RWPE2 (cell line): Measurements from ENCODE around the gene EFCAB5.
"Not testable (repeated sequence)": the region's sequence is repeated elsewhere in the genome, so short reads cannot be mapped to it uniquely, and the experiment has no call there.

Source experiments
- ATAC-seq: fragments of 200-7000 bp; cut with Tn5 transposase; 3 replicates; pipeline ENCODE4 v1.9.1; 2021; ENCODE audit warnings: low read depth
- DNase-seq: peaks from one replicate; pipeline ENCODE4 v3.0.0-alpha.2; 2020; ENCODE audit warnings: low spot score
- H3K27ac ChIP-seq: fragments of 450-650 bp; 2 replicates; pipeline ENCODE4 v1.5.1; 2017; ENCODE audit warnings: mild to moderate bottlenecking; ENCODE audit not compliant: poor library complexity, severe bottlenecking
- H3K27me3 ChIP-seq: fragments of 250-450 bp; sonication (Bioruptor Pico); 2 replicates; pipeline ENCODE4 v1.5.1; 2021; ENCODE audit warnings: mild to moderate bottlenecking, moderate library complexity; ENCODE audit not compliant: insufficient read depth, poor library complexity, severe bottlenecking
- H3K36me3 ChIP-seq: fragments of 250-450 bp; sonication (Bioruptor Pico); 2 replicates; pipeline ENCODE4 v1.5.1; 2020; ENCODE audit warnings: low read depth, mild to moderate bottlenecking, moderate library complexity
- H3K4me1 ChIP-seq: fragments of 250-450 bp; sonication (Bioruptor Pico); 2 replicates; pipeline ENCODE4 v1.5.1; 2021; ENCODE audit warnings: mild to moderate bottlenecking, moderate library complexity; ENCODE audit not compliant: insufficient read depth, poor library complexity, severe bottlenecking
- H3K4me3 ChIP-seq: fragments of 250-450 bp; sonication (Bioruptor Pico); 2 replicates; pipeline ENCODE4 v1.5.1; 2021; ENCODE audit warnings: mild to moderate bottlenecking, moderate library complexity; ENCODE audit not compliant: severe bottlenecking
- H3K9me3 ChIP-seq: fragments of 250-450 bp; sonication (Bioruptor Pico); 2 replicates; pipeline ENCODE4 v1.5.1; 2021; ENCODE audit warnings: mild to moderate bottlenecking, moderate library complexity; ENCODE audit not compliant: severe bottlenecking
- CTCF ChIP-seq: fragments of 450-650 bp; IDR thresholded peaks from one replicate; pipeline ENCODE4 v1.5.1; 2017; ENCODE audit warnings: mild to moderate bottlenecking, moderate library complexity; ENCODE audit not compliant: poor library complexity, severe bottlenecking

Gene EFCAB5

GRCh38 chr17:30082773-30083172 lies 141.3 kb downstream of the EFCAB5 start:
- ATAC-seq (no peak), DNase-seq (no peak)
- H3K4me3 ChIP-seq: no peak overlapping the region
- H3K27me3 ChIP-seq: peaks cover 8% of the 10 kb centered on the region
- no peaks in the 10 kb centered on the region for H3K36me3 ChIP-seq
- no peaks in the 10 kb centered on the region for H3K9me3 ChIP-seq
- no peaks in the 10 kb centered on the region for H3K4me1 ChIP-seq
- H3K27ac ChIP-seq: no peak overlapping the region
- TF ChIP-seq CTCF: no peak

- TF ChIP-seq CTCF: no peak
- DNase-seq: no peak
Observed at GRCh38 chr17:30084788-30085187, 143.4 kb downstream of the EFCAB5 start.

GRCh38 chr17:30086896-30087295 lies 145.5 kb downstream of the EFCAB5 start:
- Histone ChIP-seq H3K9me3 (no peaks in the 10 kb centered on the region), H3K4me3 (no peak overlapping the region), H3K36me3 (no peaks in the 10 kb centered on the region), H3K27ac (no peak overlapping the region), H3K27me3 (no peaks in the 10 kb centered on the region), H3K4me1 (peaks cover 2% of the 10 kb centered on the region)
- no peak for TF ChIP-seq CTCF
- ATAC-seq: no peak
- DNase-seq: no peak

More at GRCh38 chr17:30084788-30085187, 143.4 kb downstream of the EFCAB5 start:
- Histone ChIP-seq H3K4me1 (no peaks in the 10 kb centered on the region), H3K36me3 (no peaks in the 10 kb centered on the region), H3K4me3 (no peak overlapping the region), H3K27me3 (peaks cover 3% of the 10 kb centered on the region), H3K27ac (no peak overlapping the region), H3K9me3 (no peaks in the 10 kb centered on the region)
- no peak for ATAC-seq

- H3K36me3 ChIP-seq, H3K27ac ChIP-seq, H3K9me3 ChIP-seq, ATAC-seq, H3K27me3 ChIP-seq, H3K4me1 ChIP-seq, DNase-seq, H3K4me3 ChIP-seq: not testable (repeated sequence)
Observed at GRCh38 chr17:30087431-30087830, 146.0 kb downstream of the EFCAB5 start.

- H3K27me3 ChIP-seq: no peaks in the 10 kb centered on the region
- H3K9me3 ChIP-seq: no peaks in the 10 kb centered on the region
- no peak for ATAC-seq
- no peaks in the 10 kb centered on the region for H3K36me3 ChIP-seq
- peaks cover 2% of the 10 kb centered on the region for H3K4me1 ChIP-seq
- no peak overlapping the region for H3K27ac ChIP-seq
- TF ChIP-seq CTCF: no peak
- no peak for DNase-seq
- no peak overlapping the region for H3K4me3 ChIP-seq
Observed at GRCh38 chr17:30091121-30091670, 149.8 kb downstream of the EFCAB5 start.
